Measurements from ENCODE around the gene FAM204A.

DNA sequence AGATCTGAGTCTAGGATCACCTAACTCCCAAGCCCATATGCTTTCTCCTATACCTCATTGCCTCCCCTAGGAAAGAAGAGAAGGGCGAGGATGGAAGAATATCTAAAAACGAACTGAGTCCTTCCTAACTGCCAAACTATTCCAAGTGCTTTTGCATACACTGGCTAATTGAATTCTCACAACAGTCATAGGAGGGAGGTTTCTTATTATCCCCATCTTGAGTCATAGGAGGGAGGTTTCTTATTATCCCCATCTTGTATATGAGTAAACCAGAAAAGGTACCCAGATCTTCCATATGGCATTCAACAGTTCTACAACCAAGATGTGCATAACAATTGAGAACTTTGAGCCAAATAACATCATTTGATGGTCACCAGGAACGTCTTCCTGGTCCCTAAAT lies 13.1 kb upstream of the FAM204A start:
- TF ChIP-seq, protein P1, sequence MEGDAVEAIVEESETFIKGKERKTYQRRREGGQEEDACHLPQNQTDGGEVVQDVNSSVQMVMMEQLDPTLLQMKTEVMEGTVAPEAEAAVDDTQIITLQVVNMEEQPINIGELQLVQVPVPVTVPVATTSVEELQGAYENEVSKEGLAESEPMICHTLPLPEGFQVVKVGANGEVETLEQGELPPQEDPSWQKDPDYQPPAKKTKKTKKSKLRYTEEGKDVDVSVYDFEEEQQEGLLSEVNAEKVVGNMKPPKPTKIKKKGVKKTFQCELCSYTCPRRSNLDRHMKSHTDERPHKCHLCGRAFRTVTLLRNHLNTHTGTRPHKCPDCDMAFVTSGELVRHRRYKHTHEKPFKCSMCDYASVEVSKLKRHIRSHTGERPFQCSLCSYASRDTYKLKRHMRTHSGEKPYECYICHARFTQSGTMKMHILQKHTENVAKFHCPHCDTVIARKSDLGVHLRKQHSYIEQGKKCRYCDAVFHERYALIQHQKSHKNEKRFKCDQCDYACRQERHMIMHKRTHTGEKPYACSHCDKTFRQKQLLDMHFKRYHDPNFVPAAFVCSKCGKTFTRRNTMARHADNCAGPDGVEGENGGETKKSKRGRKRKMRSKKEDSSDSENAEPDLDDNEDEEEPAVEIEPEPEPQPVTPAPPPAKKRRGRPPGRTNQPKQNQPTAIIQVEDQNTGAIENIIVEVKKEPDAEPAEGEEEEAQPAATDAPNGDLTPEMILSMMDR (IDR thresholded peaks at IDR 0.05; ENCODE audit: poor library complexity): no peak
- no peak for TF ChIP-seq EZH2 (IDR thresholded peaks at IDR 0.05; ENCODE audit: borderline replicate concordance)
- TF ChIP-seq EZH2phosphoT487 (IDR thresholded peaks at IDR 0.05; ENCODE audit: low read depth, severe bottlenecking, unreplicated experiment): no peak

Measured in hepatocyte (in vitro differentiated cells).